G401 (cell line): ENCODE results near the gene EMP1. TPM values are rescaled to one million over a fixed set of nuclear protein-coding genes. Genes with fewer than 3 reads are reported as not detected.
A peak's percentile ranks its signal among the peaks of the same experiment; 100 is the strongest.

ENCODE experiments used
- DNase-seq: peaks from one replicate; pipeline ENCODE4 v3.0.0-alpha.2; 2015; ENCODE audit warnings: low spot score
- in situ Hi-C: cut with HindIII; loops from 2 replicates; pipeline ENCODE4 v1.10.0; 2016; ENCODE audit warnings: low sequenced_read_pairs, mixed read lengths
- total RNA-seq: library from RNA; depleted of rRNA; stranded (reverse); fragments of >200 nt; shearing (Covaris generic); gene quantifications from 2 replicates; pipeline ENCODE4 v1.2.3, GENCODE V29; 2014

EMP1 gene
- total RNA-seq, 1 experiment from 2014 or later: 806 TPM

- DNase-seq: no peak
- in situ Hi-C loops: no loop called here
These were observed 25.5 kb upstream of the EMP1 start for GRCh38 chr12:13170892-13171490.

GRCh38 chr12:13171921-13172859 lies 24.3 kb upstream of the EMP1 start:
- in situ Hi-C loops: no loop called here
- DNase-seq: peak; percentile 62

GRCh38 chr12:13173012-13173932 lies 23.3 kb upstream of the EMP1 start:
- peak; percentile 55 for DNase-seq

GRCh38 chr12:13175499-13175898 lies 21.0 kb upstream of the EMP1 start:
- in situ Hi-C loops: no loop called here
- DNase-seq: no peak

More at GRCh38 chr12:13173012-13173932, 23.3 kb upstream of the EMP1 start:
- in situ Hi-C loops: no loop called here

- DNase-seq: no peak
- in situ Hi-C loops: no loop called here
These were observed 20.3 kb upstream of the EMP1 start for GRCh38 chr12:13176256-13176655.

- DNase-seq: no peak
- in situ Hi-C loops: no loop called here
These were observed 19.2 kb upstream of the EMP1 start for GRCh38 chr12:13177373-13177772.

GRCh38 chr12:13177906-13178305 lies 18.6 kb upstream of the EMP1 start:
- DNase-seq: no peak
- in situ Hi-C loops: no loop called here

- no peak for DNase-seq
- in situ Hi-C loops: no loop called here
These were observed 17.8 kb upstream of the EMP1 start for GRCh38 chr12:13178568-13179210.

- DNase-seq: no peak
- in situ Hi-C loops: no loop called here
These were observed 17.1 kb upstream of the EMP1 start for GRCh38 chr12:13179211-13180074.

- no peak for DNase-seq
These were observed 15.0 kb upstream of the EMP1 start for GRCh38 chr12:13181375-13182070.

GRCh38 chr12:13182881-13183280 lies 13.6 kb upstream of the EMP1 start:
- in situ Hi-C loops: no loop called here
- DNase-seq: no peak

More at GRCh38 chr12:13181375-13182070, 15.0 kb upstream of the EMP1 start:
- in situ Hi-C loops: no loop called here

- in situ Hi-C loops: no loop called here
- no peak for DNase-seq
These were observed 12.9 kb upstream of the EMP1 start for GRCh38 chr12:13183620-13184019.

GRCh38 chr12:13186302-13186701 lies 10.2 kb upstream of the EMP1 start:
- in situ Hi-C loops: no loop called here
- DNase-seq: no peak

GRCh38 chr12:13187399-13187798 lies 9.1 kb upstream of the EMP1 start:
- DNase-seq: no peak
- in situ Hi-C loops: no loop called here

- DNase-seq: no peak
- in situ Hi-C loops: no loop called here
These were observed 7.3 kb upstream of the EMP1 start for GRCh38 chr12:13189264-13189663.

GRCh38 chr12:13190275-13190674 lies 6.3 kb upstream of the EMP1 start:
- no peak for DNase-seq
- in situ Hi-C loops: no loop called here

- no peak for DNase-seq
- in situ Hi-C loops: no loop called here
These were observed 3.8 kb upstream of the EMP1 start for GRCh38 chr12:13192719-13193118.
